Measurements from ENCODE around the gene DPYSL5. TPM values are rescaled to one million over a fixed set of nuclear protein-coding genes. Genes with fewer than 3 reads are reported as not detected.

The DPYSL5 gene
- total and polyA plus RNA-seq, 7 experiments from 2014 or later = not detected

DNA sequence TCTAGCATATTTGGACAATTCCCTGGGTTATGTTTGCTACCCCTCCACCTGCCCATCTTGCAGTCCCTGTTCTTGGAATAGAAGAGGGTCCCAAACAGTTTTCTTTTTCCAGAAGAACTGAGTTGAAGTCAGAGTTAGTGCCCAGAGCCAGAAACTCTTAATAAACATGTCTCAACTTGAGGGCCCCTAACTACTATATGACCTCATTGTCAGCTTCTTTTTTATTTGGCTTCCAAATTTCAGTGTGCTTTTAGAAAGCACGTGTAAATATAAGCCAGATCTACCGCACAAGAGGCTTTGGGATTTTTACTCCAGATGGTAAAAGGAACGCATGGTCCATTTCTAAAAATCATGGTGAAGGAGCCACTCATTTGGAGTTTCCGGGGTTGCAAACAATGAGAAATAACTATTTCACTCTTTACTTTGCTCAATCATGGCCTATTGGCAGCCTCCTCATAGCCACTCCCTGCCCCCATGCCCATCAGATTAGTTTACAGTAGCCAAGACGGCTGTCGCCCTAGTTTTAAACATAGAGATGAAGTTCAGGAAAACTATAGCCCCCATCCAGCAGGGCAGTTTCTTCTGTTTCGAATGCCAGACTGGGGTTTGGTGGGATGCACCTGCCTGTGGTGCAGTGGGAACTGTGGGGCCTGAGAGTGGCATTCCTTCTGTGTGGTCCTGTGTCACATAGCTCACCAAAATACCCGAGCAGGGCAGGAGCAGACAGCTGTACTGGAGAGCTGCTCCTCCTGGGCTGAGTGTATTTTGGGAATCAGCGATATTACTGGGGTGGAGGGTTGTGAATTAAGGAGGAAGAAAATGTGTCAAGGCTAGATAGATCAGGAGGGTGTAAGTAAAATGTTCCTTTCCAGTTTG is 124.2 kb downstream of the DPYSL5 start:
- H3K9me3 ChIP-seq (ENCODE audit: control insufficient read depth in 2 of 3, low read length in 3 of 3) = no peaks in the 10 kb centered on the region
- peak overlapping the region; percentile 75 to 97 (median 88) for H3K4me3 Mint-ChIP-seq
- H3K36me3 ChIP-seq (ENCODE audit: control insufficient read depth in 2 of 3, insufficient read depth in 3 of 3, low read length in 3 of 3) = no peaks in the 10 kb centered on the region
- peaks cover 11 to 36% (median 25%) of the 10 kb centered on the region in 7 donors for H3K4me1 Mint-ChIP-seq
- H3K27me3 Mint-ChIP-seq = peaks cover 0 to 65% (median 7%) of the 10 kb centered on the region in 5 donors
- H3K9me3 Mint-ChIP-seq = no peaks in the 10 kb centered on the region
- ChIA-PET POLR2A (interaction anchor here (0.5 to 1.3 kb wide), 5 partner anchors 10 to 1380 kb away, joined by 3 to 5 read pairs (median 4); partner anchors contain the start of gene AGBL5), CTCF (interaction anchor here (1.4 kb wide), 1 partner anchor 10 kb away, joined by 4 read pairs; no protein-coding TSS in a partner anchor)
- no peak overlapping the region for H3K27ac ChIP-seq (ENCODE audit: low read depth, low read length)
- H3K27me3 ChIP-seq (ENCODE audit: control insufficient read depth in 2 of 2, insufficient read depth in 2 of 2, low read length in 2 of 2) = no peaks in the 10 kb centered on the region
- DNase-seq (no peak), ATAC-seq (no peak)
- intact Hi-C loops (cut with micrococcal nuclease) = loop anchor here (5.0 kb wide), 3 partner anchors 60 to 455 kb away; partner anchors contain the start of genes ATRAID (in 1 of the 2), NRBP1 (in 1 of the 2), SLC5A6 (in 1 of the 2) and TMEM214 (in 1 of the 2)
- peaks cover 0 to 12% of the 10 kb centered on the region in 2 donors for H3K4me1 ChIP-seq (ENCODE audit: control insufficient read depth in 2 of 2, insufficient read depth in 2 of 2, low read length in 2 of 2)
- no peak overlapping the region for H3K4me3 ChIP-seq (ENCODE audit: low read length)
- no peaks in the 10 kb centered on the region for H3K36me3 Mint-ChIP-seq
- H3K27ac Mint-ChIP-seq = peak overlapping the region in 4 of 9 donors; percentile 63 to 96 (median 80)

DNA sequence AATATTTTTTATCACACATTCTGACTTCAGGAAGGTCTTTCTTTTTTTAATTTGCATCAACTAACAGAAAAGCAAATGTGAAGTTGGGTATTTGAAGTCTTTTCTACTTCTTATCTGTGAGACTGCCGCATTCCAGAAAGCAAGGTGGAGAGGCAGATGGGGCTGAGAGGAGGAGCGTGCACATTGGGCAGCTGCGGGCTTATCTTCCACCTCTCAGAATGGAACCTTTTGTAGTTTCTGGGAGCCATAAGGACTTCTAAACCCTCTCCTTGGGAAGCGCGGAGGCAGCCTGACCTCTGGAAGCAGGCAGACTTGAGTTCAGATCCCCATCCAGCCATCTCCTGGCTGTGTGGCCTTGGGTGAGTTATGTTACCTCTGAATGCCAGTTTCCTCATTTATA is 126.4 kb downstream of the DPYSL5 start:
- Histone ChIP-seq H3K36me3 (ENCODE audit: control insufficient read depth in 2 of 3, insufficient read depth in 3 of 3, low read length in 3 of 3) (no peaks in the 10 kb centered on the region), H3K27ac (ENCODE audit: low read depth, low read length) (no peak overlapping the region), H3K4me3 (ENCODE audit: low read length) (no peak overlapping the region), H3K27me3 (ENCODE audit: control insufficient read depth in 2 of 2, insufficient read depth in 2 of 2, low read length in 2 of 2) (no peaks in the 10 kb centered on the region), H3K9me3 (ENCODE audit: control insufficient read depth in 2 of 3, low read length in 3 of 3) (no peaks in the 10 kb centered on the region), H3K4me1 (ENCODE audit: control insufficient read depth in 2 of 2, insufficient read depth in 2 of 2, low read length in 2 of 2) (peaks cover 0 to 12% of the 10 kb centered on the region in 2 donors)
- H3K9me3 Mint-ChIP-seq = no peaks in the 10 kb centered on the region
- H3K36me3 Mint-ChIP-seq = peaks cover 0 to 6% (median 0%) of the 10 kb centered on the region in 5 donors
- ChIA-PET CTCF (no interaction called here), POLR2A (interaction anchor here (0.7 kb wide), 1 partner anchor 211 kb away, joined by 3 read pairs; no protein-coding TSS in a partner anchor)
- intact Hi-C loops (cut with micrococcal nuclease) = loop anchor here (5.0 kb wide), 3 partner anchors 58 to 453 kb away; partner anchors contain the start of genes ATRAID (in 1 of the 2), NRBP1 (in 1 of the 2), SLC5A6 (in 1 of the 2) and TMEM214 (in 1 of the 2)
- H3K27ac Mint-ChIP-seq = no peak overlapping the region
- peaks cover 11 to 26% (median 16%) of the 10 kb centered on the region in 7 donors for H3K4me1 Mint-ChIP-seq
- H3K4me3 Mint-ChIP-seq = no peak overlapping the region
- ATAC-seq (no peak), DNase-seq (no peak)
- H3K27me3 Mint-ChIP-seq = peaks cover 0 to 52% (median 3%) of the 10 kb centered on the region in 5 donors

DNA sequence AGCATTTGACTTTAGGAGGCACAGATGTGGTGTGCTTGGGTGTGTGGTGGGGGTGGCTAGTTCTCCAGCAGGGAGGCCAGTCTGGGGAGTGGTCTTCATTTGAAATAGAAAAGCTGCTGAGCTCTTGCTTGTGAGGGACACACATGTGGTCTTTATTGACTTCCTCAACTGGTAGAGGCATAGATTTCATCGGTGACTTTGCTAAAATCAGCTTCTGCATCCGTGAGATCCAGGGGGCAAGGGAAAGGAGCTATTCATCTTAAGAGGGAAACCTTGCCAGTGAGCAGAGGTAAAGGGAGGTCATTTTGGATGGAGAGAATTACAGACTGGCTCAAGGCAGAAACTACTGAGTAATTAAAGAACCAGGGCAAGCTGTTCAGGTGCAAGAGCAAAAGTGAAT is 127.2 kb downstream of the DPYSL5 start:
- no peaks in the 10 kb centered on the region for H3K9me3 Mint-ChIP-seq
- Histone ChIP-seq H3K27me3 (ENCODE audit: control insufficient read depth in 2 of 2, insufficient read depth in 2 of 2, low read length in 2 of 2) (no peaks in the 10 kb centered on the region), H3K36me3 (ENCODE audit: control insufficient read depth in 2 of 3, insufficient read depth in 3 of 3, low read length in 3 of 3) (no peaks in the 10 kb centered on the region), H3K4me1 (ENCODE audit: control insufficient read depth in 2 of 2, insufficient read depth in 2 of 2, low read length in 2 of 2) (peaks cover 0 to 8% of the 10 kb centered on the region in 2 donors), H3K4me3 (ENCODE audit: low read length) (no peak overlapping the region), H3K9me3 (ENCODE audit: control insufficient read depth in 2 of 3, low read length in 3 of 3) (no peaks in the 10 kb centered on the region), H3K27ac (ENCODE audit: low read depth, low read length) (no peak overlapping the region)
- peaks cover 0 to 6% (median 0%) of the 10 kb centered on the region in 5 donors for H3K36me3 Mint-ChIP-seq
- no peak for ATAC-seq
- POLR2A ChIA-PET = interaction anchor here (0.7 kb wide), 1 partner anchor 20 kb away, joined by 4 read pairs; no protein-coding TSS in a partner anchor
- intact Hi-C loops (cut with micrococcal nuclease) = no loop called here
- H3K27ac Mint-ChIP-seq = peak overlapping the region in 2 of 9 donors; percentile 5 to 9
- no peak overlapping the region for H3K4me3 Mint-ChIP-seq
- H3K4me1 Mint-ChIP-seq = peaks cover 10 to 20% (median 12%) of the 10 kb centered on the region in 7 donors
- no peak for DNase-seq
- CTCF ChIA-PET = interaction anchor here (0.9 kb wide), 1 partner anchor 14 kb away, joined by 3 read pairs; no protein-coding TSS in a partner anchor
- peaks cover 0 to 47% (median 0%) of the 10 kb centered on the region in 5 donors for H3K27me3 Mint-ChIP-seq

DNA sequence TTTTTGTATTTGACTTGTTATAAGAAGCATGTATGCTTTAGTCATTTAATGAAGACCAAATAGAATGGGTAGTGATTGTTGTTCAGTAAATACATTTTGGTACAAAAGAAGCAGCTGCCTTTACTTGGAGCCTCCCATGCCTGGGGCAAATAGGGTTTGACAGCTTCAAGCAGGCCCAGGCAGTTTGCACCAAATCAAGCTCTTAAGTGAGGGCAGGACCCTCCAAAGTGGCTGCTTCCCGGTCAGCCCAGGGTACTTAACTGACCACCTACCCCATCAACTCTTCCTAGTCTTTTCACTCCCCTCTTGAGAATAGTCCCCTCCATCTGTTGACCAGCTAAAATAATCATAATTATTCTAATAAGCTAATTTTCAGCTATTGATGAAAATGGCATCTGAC is 127.7 kb downstream of the DPYSL5 start:
- DNase-seq (no peak), ATAC-seq (no peak)
- Histone ChIP-seq H3K27me3 (ENCODE audit: control insufficient read depth in 2 of 2, insufficient read depth in 2 of 2, low read length in 2 of 2) (no peaks in the 10 kb centered on the region), H3K27ac (ENCODE audit: low read depth, low read length) (no peak overlapping the region), H3K9me3 (ENCODE audit: control insufficient read depth in 2 of 3, low read length in 3 of 3) (no peaks in the 10 kb centered on the region), H3K4me3 (ENCODE audit: low read length) (no peak overlapping the region), H3K4me1 (ENCODE audit: control insufficient read depth in 2 of 2, insufficient read depth in 2 of 2, low read length in 2 of 2) (peaks cover 0 to 6% of the 10 kb centered on the region in 2 donors), H3K36me3 (ENCODE audit: control insufficient read depth in 2 of 3, insufficient read depth in 3 of 3, low read length in 3 of 3) (no peaks in the 10 kb centered on the region)
- Mint-ChIP-seq H3K27me3 (peaks cover 0 to 44% (median 0%) of the 10 kb centered on the region in 5 donors), H3K36me3 (peaks cover 0 to 6% (median 0%) of the 10 kb centered on the region in 5 donors), H3K9me3 (no peaks in the 10 kb centered on the region), H3K4me1 (peaks cover 9 to 18% (median 12%) of the 10 kb centered on the region in 7 donors), H3K4me3 (no peak overlapping the region), H3K27ac (peak overlapping the region in 2 of 9 donors; percentile 5 to 9)
- ChIA-PET POLR2A (interaction anchor here (0.7 kb wide), 1 partner anchor 20 kb away, joined by 4 read pairs; no protein-coding TSS in a partner anchor), CTCF (interaction anchor here (0.9 kb wide), 1 partner anchor 14 kb away, joined by 3 read pairs; no protein-coding TSS in a partner anchor)
- intact Hi-C loops (cut with micrococcal nuclease) = no loop called here

DNA sequence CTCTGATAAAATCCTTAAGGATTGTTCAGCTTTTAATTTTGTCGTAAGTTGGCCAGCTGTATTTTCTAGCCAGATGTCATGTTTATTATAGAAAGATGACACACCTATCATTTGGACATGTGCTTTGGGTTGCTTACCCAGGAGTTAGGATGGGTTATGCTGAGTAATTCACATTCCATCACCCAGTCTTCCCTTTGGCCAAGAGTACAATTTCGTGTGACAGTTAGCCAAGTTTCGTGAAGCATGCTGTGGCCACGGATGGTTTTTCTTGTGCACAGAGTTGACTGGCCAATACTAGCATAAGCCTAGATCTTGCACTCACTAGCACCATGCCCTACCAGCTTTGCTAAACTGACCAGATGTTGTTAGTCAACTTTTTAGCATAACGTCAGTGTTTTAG is 128.3 kb downstream of the DPYSL5 start:
- Mint-ChIP-seq H3K27me3 (peaks cover 0 to 40% (median 0%) of the 10 kb centered on the region in 5 donors), H3K27ac (no peak overlapping the region)
- POLR2A ChIA-PET = no interaction called here

DNA sequence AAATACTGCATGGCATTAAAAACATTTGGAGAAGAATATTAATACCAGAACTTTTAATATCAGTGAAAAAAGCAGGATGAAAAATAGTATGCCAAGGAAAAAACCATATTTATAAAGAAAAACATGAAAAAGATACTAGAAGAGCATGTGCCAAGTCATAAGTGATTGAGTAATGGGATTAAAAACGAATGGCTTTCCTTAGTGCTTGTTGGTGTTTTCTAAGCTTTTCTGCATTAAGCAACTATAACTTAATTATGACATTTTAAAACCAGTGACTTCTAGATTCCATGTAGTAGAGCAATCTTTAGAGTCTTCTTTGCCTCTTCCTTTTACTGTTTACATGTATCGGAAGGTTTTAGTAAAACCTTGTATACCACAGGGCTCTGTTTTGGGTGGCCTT is 129.1 kb downstream of the DPYSL5 start:
- H3K4me1 Mint-ChIP-seq = peaks cover 0 to 7% (median 4%) of the 10 kb centered on the region in 7 donors
- H3K4me3 Mint-ChIP-seq = no peak overlapping the region
- H3K27ac Mint-ChIP-seq = no peak overlapping the region
- H3K36me3 ChIP-seq (ENCODE audit: control insufficient read depth in 2 of 3, insufficient read depth in 3 of 3, low read length in 3 of 3) = no peaks in the 10 kb centered on the region
- H3K27ac ChIP-seq (ENCODE audit: low read depth, low read length) = no peak overlapping the region
- H3K9me3 ChIP-seq (ENCODE audit: control insufficient read depth in 2 of 3, low read length in 3 of 3) = no peaks in the 10 kb centered on the region
- H3K4me3 ChIP-seq (ENCODE audit: low read length) = no peak overlapping the region
- H3K27me3 ChIP-seq (ENCODE audit: control insufficient read depth in 2 of 2, insufficient read depth in 2 of 2, low read length in 2 of 2) = no peaks in the 10 kb centered on the region
- POLR2A ChIA-PET = no interaction called here
- H3K36me3 Mint-ChIP-seq = peaks cover 0 to 6% (median 0%) of the 10 kb centered on the region in 5 donors
- ATAC-seq = no peak
- DNase-seq = no peak
- peaks cover 0 to 34% (median 0%) of the 10 kb centered on the region in 5 donors for H3K27me3 Mint-ChIP-seq
- intact Hi-C loops (cut with micrococcal nuclease) = no loop called here
- no peaks in the 10 kb centered on the region for H3K4me1 ChIP-seq (ENCODE audit: control insufficient read depth in 2 of 2, insufficient read depth in 2 of 2, low read length in 2 of 2)
- CTCF ChIA-PET = no interaction called here
- H3K9me3 Mint-ChIP-seq = no peaks in the 10 kb centered on the region

More for the DNA sequence above, 128.3 kb downstream of the DPYSL5 start:
- Mint-ChIP-seq H3K36me3 (peaks cover 0 to 6% (median 0%) of the 10 kb centered on the region in 5 donors), H3K4me1 (peaks cover 5 to 14% (median 9%) of the 10 kb centered on the region in 7 donors), H3K4me3 (no peak overlapping the region), H3K9me3 (no peaks in the 10 kb centered on the region)
- no peak for ATAC-seq
- H3K27ac ChIP-seq (ENCODE audit: low read depth, low read length) = no peak overlapping the region
- H3K4me1 ChIP-seq (ENCODE audit: control insufficient read depth in 2 of 2, insufficient read depth in 2 of 2, low read length in 2 of 2) = peaks cover 0 to 6% of the 10 kb centered on the region in 2 donors
- intact Hi-C loops (cut with micrococcal nuclease) = no loop called here
- no peak overlapping the region for H3K4me3 ChIP-seq (ENCODE audit: low read length)
- H3K36me3 ChIP-seq (ENCODE audit: control insufficient read depth in 2 of 3, insufficient read depth in 3 of 3, low read length in 3 of 3) = no peaks in the 10 kb centered on the region
- H3K9me3 ChIP-seq (ENCODE audit: control insufficient read depth in 2 of 3, low read length in 3 of 3) = no peaks in the 10 kb centered on the region
- no peak for DNase-seq
- no peaks in the 10 kb centered on the region for H3K27me3 ChIP-seq (ENCODE audit: control insufficient read depth in 2 of 2, insufficient read depth in 2 of 2, low read length in 2 of 2)
- CTCF ChIA-PET = no interaction called here
